Activated CD4-positive, CD25-positive, alpha-beta regulatory T cell treated with anti-CD3 and anti-CD28 coated beads, Interleukin-2, amount 50 U/mL, for 72 hours (primary cell): ENCODE results near the gene STRIT1.
"Not testable (repeated sequence)": the region's sequence is repeated elsewhere in the genome, so short reads cannot be mapped to it uniquely, and the experiment has no call there.

Experiments
- DNase-seq: peaks from one replicate; pipeline ENCODE4 v3.0.0; 2021

Gene STRIT1

GRCh38 chr3:155262855-155263254, 30.6 kb downstream of the STRIT1 start:
- not testable (repeated sequence) for DNase-seq

DNA sequence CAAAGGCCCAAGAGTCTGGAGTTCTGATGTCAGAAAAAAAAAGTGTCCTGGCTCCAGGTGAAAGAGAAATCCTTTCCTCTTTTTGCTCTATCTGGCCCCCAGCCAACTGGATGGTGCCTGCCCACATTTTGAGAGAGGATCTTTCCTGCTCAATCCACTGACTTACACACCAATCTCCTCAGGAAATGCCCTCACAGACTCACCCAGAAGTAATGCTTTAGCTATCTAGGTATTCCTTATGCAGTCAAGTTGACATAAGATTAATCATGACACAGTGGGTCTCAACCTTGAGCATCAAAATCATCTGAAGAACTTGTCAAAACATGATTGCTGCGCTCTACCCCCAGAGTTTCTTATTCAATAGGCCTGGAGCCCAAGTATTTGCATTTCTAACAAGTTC, 31.2 kb downstream of the STRIT1 start:
- no peak for DNase-seq

DNA sequence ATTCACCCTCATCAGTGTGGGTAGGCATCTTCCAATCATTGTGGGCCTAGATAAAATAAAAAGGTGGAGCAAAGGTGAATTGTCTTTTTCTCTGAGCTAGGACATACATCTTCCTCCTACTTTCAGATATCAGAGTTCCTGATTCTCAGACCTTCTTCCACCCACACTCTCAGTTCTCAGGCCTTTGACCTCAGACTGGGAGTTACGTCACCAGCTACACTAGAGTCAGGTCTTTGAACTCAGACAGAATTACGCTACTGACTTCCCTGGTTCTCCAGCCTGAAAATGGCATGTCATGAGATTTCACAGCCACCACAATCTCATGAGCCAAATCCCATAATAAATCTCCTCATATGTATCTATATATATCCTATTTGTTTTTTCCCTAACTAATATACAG, 39.0 kb downstream of the STRIT1 start:
- no peak for DNase-seq

DNA sequence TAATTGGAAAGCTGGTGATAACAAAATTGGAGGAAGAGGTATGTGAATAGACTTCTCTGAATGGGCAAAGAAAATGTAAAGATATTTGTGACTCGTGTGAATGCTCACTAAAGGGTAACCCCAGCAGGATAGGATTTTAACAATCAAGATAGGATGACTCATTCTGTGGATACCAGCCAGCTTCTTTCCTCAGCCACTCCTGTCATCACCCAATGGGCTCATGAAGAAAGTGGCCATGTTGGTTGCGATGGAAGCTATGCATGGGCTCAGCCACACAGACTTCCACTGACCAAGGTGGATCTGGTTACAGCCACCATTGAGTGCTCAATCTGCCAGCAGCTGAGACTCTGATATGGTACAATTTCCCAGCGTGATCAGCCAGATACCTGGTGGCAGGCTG, 40.9 kb downstream of the STRIT1 start:
- no peak for DNase-seq

GRCh38 chr3:155252021-155252420, 41.5 kb downstream of the STRIT1 start:
- DNase-seq = no peak

GRCh38 chr3:155248531-155249187, 44.8 kb downstream of the STRIT1 start:
- DNase-seq = no peak

DNA sequence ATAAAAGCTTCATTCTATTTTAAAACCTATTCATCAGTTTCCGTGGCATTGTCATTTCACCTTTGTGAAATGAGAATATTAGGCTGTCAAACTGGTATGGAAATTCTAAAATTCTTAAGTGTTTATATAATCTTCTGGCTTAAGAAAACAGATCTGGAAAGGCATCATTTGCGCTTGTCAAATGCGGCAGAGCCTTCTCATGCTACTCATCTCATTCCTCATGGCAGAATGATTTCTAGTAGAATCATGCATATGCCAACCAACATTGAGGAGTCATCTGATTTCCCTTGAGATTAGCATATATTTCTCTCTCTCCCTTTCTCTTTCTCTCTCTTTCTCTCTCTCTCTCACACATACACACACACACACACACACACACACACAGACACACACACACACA, 48.8 kb downstream of the STRIT1 start:
- no peak for DNase-seq

DNA sequence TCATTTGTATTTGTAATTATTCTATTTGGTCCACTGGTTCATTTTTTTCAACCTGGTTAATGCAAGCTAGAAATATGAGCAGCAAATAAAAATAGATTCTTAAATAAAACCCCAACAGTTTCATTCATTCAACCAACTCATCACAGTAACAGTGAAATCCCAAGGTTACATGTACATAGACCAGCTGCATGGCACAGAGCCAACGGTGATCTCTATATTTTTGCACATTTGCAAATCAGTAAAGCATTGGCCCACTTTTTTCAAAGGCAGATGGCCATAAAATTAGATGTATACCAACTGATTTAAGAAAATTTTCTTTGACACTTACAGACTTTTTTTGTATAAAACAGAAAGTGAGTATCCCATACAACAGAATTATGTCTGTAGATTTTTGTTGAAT, 49.3 kb downstream of the STRIT1 start:
- no peak for DNase-seq

DNA sequence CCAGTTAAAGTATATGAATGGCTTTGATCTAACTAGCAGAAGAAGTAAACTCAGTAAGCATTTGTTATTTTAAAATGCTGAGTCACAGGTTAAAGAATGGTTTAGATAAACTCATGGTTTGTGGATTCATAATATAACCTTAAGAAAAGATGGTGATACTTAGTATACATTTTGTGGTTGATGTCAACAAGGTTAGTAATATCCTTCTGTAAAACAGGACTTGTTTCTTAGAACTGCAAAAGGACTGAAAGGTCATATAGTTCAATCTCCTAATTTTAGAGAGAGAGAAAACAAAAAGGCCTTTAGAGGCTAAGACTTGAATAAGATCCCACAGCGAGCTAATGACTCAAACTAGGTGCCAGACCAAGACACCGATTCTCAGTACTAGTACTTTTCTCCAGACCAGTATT, 50.0 kb downstream of the STRIT1 start:
- DNase-seq = no peak

DNA sequence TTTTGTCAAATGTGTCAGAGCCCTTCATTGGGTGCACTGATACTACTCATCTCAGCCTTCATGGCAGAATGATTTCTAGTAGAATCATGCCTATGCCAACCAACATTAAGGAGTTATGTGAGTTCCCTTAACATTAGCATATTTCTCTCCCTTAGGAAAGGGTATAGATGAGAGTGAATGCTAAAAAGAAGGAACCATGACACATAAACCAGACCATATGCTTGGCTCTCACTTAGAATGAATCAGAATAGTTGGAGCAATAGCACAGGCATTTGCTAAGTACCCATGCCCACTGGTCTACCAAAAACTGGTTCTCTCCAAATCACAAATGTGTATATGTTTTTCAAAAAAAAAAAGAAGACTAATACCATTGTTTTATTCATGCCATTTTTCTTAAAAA, 51.1 kb downstream of the STRIT1 start:
- DNase-seq = no peak

DNA sequence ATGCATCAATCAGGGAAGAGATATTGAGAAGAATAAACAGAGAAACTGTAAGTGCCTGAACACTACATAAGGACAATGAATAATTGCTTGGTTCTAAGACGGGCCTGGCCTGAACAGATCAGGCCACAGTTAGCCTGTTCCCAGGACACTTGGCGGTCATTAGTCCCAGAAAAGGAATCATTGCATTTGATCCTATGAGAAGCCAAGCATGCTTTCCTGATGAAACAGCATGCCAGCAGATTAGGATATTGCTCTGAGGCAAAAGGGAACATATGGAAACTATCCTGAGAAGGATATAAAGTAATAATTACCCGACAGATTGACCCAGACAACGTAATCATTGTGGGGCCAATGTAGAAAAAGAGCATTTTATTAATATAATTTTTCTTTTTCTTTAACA, 51.9 kb downstream of the STRIT1 start:
- no peak for DNase-seq
